Stimulated activated CD4-positive, alpha-beta T cell treated with anti-CD3 and anti-CD28 coated beads, Interleukin-15, amount 100 ng/mL, for 24 hours (primary cell): ENCODE data around the gene RPL38.

ENCODE experiments used
- DNase-seq: peaks from one replicate; pipeline ENCODE4 v3.0.0-alpha.2; 2020

Gene RPL38

GRCh38 chr17:74211912-74212208 is 8.4 kb downstream of the RPL38 start:
- DNase-seq, result no peak

- DNase-seq, result peak; percentile 53
These were observed 8.9 kb downstream of the RPL38 start for GRCh38 chr17:74212209-74212912.

DNA sequence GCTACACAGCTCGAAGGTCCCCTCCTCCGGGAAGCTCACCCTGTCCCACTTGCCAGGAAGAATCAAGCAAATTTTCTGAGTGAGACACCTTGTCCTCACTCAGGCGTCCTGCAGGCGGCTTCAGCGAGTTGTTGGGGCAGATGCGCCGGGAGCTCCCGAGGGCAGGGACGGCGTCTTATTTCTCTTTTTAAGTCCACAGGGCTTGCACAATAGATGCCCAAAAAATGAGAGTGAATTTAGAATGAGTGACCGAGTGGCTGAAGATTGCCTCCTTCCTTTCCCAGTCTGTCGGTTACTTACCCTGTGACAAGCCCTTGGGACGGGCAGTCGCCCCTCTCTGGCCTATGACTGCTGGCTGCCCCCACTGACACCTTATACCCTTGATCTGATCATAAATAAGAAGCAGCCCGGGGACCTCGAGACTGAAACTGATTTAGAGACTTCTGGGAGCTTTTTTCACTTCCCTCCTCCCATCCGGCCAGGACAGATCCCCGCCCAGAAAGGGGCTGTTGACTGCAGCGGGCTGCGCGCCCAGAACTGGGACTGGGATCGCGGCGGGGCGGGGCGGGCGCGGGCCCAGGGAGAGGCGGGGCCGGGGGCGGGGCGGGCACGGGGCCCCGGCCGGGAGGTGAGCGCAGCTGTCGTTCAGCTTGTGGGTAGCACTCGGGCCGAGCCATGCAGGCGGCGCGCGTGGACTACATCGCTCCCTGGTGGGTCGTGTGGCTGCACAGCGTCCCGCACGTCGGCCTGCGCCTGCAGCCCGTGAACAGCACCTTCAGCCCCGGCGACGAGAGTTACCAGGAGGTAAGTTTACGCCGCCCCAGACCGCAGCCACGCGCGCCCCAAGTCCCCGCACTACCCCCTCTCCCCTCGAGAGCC is 9.7 kb downstream of the RPL38 start, which contains the start of gene TTYH2:
Gene TTYH2, plus strand, starts transcription at position 659 of the 879 bp plus-strand sequence. Its CDS starts 17 bp downstream, at position 676.
- DNase-seq, result peak; percentile 85

DNA sequence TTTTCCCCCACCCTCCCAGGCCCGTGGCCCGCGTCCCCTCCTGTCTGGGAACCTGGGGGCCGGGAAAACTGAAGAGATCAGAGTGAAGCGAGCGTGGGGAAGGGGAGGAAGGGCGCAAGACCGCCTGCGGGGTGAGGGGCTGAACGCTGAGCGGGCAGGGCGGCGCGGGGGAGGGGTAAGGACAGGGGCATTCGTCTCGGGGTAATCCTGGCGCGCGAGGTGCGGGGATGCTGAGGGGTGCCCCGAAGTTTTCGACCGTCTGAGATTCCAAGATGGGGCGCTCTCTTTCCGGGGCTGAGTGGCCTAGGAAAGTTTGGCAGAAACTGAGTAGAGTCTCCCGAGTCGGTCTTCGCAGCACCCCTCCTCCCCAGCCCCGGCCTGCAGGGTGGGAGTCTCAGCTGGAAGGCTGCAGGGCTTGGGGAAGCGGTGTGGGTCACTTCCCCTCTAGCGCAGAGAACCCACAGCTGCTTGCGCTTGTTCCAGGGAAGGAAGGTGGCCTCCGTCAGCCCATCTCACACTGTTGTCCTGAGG is 10.4 kb downstream of the RPL38 start:
- DNase-seq, result peak; percentile 41

DNA sequence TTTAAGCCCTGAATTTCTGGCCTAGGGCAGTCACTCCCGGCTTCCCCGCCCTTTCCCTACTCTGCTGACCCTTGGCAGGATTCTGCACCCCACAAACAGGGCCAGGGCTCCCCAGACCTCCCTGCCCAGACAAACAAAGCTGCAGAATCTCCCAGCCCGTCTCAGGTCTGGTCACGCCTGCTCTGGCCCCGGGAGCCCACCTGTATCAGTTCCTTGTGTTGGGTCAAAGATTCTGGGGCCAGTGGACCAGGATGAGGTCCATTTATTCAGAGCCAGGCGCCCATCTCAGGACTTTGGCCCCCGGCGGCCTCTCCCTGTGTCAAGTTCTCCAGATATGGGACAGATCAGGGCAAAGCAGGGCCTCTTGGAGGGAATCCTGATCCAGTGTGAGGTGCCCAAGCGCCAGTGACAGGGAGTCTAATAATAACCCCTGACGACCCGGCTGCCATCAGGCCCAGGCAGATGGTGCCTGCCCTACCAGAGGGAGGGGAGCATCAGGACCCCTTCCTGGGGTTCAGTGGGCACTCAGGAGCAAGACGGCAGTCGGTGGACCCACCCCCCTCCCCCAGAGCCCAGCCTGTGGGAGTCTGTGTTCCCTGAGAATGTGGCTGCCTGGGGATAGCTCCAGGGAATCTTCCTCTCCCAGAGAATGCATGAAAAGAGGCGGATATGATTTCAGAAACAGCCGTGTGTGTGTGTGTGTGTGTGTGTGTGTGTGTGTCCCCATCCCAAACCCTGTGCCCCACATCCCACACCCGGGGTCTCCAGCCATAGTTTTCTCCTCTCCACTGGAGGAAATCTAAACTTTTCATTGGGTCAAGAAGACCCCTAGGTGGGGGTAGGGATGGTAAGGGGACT is 11.2 kb downstream of the RPL38 start:
- DNase-seq, result no peak

- no peak for DNase-seq
These were observed 11.9 kb downstream of the RPL38 start for GRCh38 chr17:74215342-74215727.

- no peak for DNase-seq
These were observed 13.0 kb downstream of the RPL38 start for GRCh38 chr17:74216505-74216904.

- DNase-seq, result no peak
These were observed 13.7 kb downstream of the RPL38 start for GRCh38 chr17:74217037-74217730.

DNA sequence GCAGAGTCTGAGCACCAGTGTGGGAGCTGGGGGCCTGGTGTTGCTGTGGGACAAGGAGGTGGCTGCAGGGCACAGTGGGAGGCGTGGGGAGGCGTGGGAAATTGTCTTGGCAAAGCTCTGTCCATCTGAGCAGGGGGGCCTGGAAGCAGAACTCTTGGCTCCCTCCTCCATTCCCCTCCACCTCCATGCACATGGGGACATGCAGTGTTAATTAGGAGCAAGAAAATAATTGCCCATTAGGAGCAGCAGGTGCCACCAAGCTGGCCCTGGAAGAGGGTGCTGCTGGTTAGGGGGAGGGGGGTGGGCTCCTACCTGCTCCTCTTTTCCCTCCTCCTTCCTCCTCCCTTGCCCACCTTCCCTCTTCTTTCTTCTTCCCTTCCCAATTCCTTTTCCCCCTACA is 14.4 kb downstream of the RPL38 start:
- no peak for DNase-seq

- DNase-seq, result no peak
These were observed 15.0 kb downstream of the RPL38 start for GRCh38 chr17:74218436-74218835.

GRCh38 chr17:74219576-74220133 is 16.2 kb downstream of the RPL38 start:
- DNase-seq, result no peak

- DNase-seq, result no peak
These were observed 16.7 kb downstream of the RPL38 start for GRCh38 chr17:74220219-74220618.

DNA sequence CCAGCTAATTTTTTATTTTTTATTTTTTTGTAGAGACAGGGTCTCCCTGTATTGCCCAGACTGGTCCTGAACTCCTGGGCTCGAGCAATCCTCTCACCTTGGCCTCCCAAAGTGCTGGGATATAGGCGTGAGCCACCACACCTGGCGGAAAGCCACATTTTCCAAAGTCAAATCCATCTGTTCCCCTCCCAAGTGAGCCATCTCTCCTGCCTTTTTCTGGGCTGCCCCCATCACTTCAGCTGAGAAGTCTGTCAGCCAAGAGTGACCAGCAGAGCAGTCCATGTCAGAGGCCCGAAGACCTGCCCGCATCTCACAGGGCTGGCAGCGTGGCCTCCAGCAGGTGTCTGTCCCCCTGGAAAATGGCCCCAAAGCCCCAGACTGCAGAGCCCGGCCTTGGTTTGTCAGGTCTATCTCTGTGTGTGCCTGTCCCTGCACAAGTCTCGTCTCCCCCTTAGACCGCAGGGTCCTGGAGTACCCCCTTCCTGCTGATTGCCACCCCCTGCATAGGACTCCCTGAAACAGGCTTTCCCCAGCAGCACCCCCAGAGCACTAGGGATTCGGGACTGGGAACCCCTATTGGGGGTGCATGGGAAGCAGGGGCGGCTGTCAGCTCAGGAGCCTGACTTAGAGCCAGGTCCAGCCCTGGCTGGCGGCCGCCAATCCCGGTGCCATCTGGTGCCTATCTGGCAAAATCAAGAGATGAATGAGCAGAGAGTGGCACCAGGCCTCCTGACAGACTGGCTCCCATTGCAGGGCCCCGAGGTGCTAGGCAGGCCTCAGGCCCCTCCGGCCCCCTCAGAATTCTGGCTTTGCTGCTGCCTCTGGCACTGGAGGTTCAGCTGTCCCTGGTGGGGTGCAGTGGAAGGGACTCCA is 17.7 kb downstream of the RPL38 start:
- DNase-seq, result no peak

DNA sequence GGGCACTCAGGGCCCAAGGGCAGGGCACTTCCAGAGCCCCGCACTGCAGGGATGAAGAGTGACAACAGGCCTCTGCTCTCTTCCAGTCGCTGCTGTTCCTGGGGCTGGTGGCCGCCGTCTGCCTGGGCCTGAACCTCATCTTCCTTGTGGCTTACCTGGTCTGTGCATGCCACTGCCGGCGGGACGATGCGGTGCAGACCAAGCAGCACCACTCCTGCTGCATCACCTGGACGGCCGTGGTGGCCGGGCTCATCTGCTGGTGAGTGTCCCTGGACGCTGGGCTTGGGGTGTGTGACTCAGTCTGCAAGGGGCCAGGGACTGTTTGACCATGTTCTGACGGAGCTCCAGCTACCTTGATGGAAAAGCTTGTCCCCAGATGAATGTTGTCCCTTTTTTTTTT is 18.9 kb downstream of the RPL38 start:
- DNase-seq, result no peak

DNA sequence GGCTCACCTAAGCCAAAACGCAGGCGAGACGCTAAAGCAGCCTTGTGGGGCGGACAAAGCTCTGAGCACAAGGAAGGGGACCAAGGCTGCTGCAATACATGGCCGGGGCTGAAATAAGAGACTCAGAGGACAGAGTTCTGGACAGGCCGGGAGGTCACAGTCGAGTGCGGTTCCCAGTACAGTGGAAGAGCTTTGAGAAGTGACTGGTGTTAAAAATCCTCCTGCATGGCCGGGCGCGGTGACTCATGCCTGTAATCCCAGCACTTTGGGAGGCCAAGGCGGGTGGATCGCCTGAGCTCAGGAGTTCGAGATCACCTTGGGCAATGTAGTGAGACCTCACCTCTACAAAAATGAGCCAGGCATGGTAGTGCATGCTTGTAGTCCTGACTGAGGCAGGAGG is 20.4 kb downstream of the RPL38 start:
- DNase-seq, result no peak

- no peak for DNase-seq
These were observed 21.7 kb downstream of the RPL38 start for GRCh38 chr17:74224959-74225725.

DNA sequence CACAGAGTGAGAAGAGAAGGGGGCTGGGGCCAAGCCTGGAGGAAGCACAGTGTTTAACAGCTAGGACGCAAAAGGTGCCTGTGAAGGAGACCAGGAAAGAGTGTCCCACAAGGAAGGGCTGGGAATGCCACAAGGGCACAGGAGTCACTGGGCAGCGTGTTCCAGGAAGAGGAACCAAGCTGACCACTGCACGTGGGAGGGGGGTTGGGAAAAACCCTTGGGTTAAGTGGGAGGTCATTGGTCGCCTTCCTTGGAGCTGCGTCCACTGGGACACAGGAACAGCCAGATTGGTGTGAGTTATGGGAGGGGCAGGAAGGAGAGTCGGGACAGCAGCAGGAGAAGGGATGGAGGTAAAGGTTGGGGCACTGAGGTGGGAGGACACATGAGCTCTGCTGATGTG is 22.8 kb downstream of the RPL38 start:
- no peak for DNase-seq

- DNase-seq, result no peak
These were observed 24.0 kb downstream of the RPL38 start for GRCh38 chr17:74227271-74228080.

- no peak for DNase-seq
These were observed 25.0 kb downstream of the RPL38 start for GRCh38 chr17:74228306-74228978.
